ENCODE measurements around the gene PASK.
"Not testable (repeated sequence)": the region's sequence is repeated elsewhere in the genome, so short reads cannot be mapped to it uniquely, and the experiment has no call there.

PASK gene

GRCh38 chr2:241148891-241149674, at the start of gene PASK:
Gene PASK (minus strand): TSS chr2:241149472. CDS start chr2:241143032, 6,440 bp downstream.
- ATAC-seq, result peak; percentile 86 to 91

- no peak for ATAC-seq
These were observed 49.4 kb upstream of the PASK start for GRCh38 chr2:241198381-241199279.

GRCh38 chr2:241197947-241198346, 48.7 kb upstream of the PASK start:
- ATAC-seq, result no peak

GRCh38 chr2:241197246-241197645, 48.0 kb upstream of the PASK start:
- not testable (repeated sequence) for ATAC-seq

GRCh38 chr2:241195506-241196130, 46.3 kb upstream of the PASK start:
- ATAC-seq, result no peak

- no peak for ATAC-seq
These were observed 45.5 kb upstream of the PASK start for GRCh38 chr2:241194811-241195210.

GRCh38 chr2:241193271-241193670, 44.0 kb upstream of the PASK start:
- no peak for ATAC-seq

- ATAC-seq, result no peak
These were observed 41.8 kb upstream of the PASK start for GRCh38 chr2:241191081-241191480.

GRCh38 chr2:241190291-241190981, 41.2 kb upstream of the PASK start:
- no peak for ATAC-seq

GRCh38 chr2:241189856-241190201, 40.6 kb upstream of the PASK start:
- no peak for ATAC-seq

- ATAC-seq, result no peak
These were observed 40.0 kb upstream of the PASK start for GRCh38 chr2:241189093-241189855.

- ATAC-seq, result no peak
These were observed 39.3 kb upstream of the PASK start, which contains the start of gene ANO7 for GRCh38 chr2:241188361-241189092. Gene ANO7 (plus strand): TSS chr2:241188677. CDS start chr2:241190064, 1,387 bp downstream.

- no peak for ATAC-seq
These were observed 38.6 kb upstream of the PASK start for GRCh38 chr2:241187918-241188234.

GRCh38 chr2:241187101-241187917, 38.0 kb upstream of the PASK start:
- no peak for ATAC-seq

- ATAC-seq, result no peak
These were observed 36.7 kb upstream of the PASK start for GRCh38 chr2:241185961-241186360.

GRCh38 chr2:241184901-241185300, 35.6 kb upstream of the PASK start:
- no peak for ATAC-seq

- no peak for ATAC-seq
These were observed 33.9 kb upstream of the PASK start for GRCh38 chr2:241183221-241183620.

- ATAC-seq, result no peak
These were observed 33.4 kb upstream of the PASK start for GRCh38 chr2:241182531-241183133.

GRCh38 chr2:241182126-241182525, 32.9 kb upstream of the PASK start:
- no peak for ATAC-seq

- ATAC-seq, result no peak
These were observed 31.2 kb upstream of the PASK start for GRCh38 chr2:241180495-241180894.
